Psoas muscle (tissue), 8 donors: ENCODE data around the gene ST3GAL5. TPM values are rescaled to one million over a fixed set of nuclear protein-coding genes. Genes with fewer than 3 reads are reported as not detected.
A peak's percentile ranks its signal among the peaks of the same experiment; 100 is the strongest.

Experiments
- ATAC-seq, 4 donors: fragments of 200-7000 bp; cut with Tn5 transposase; one replicate each; pipeline ENCODE4 v1.9.1; 2020; ENCODE audit warnings: moderate library complexity in 3 of 4, mild to moderate bottlenecking in 2 of 4
- DNase-seq, 2 donors: peaks; one replicate each; pipeline ENCODE4 v3.0.0-alpha.2; 2020
- H3K27ac ChIP-seq: fragments of 200-600 bp; one replicate; pipeline ENCODE4 v1.8.0; 2022
- H3K27me3 ChIP-seq, 3 donors: fragments of 200-600 bp in 1 of 3; one replicate each; pipeline versions ENCODE4 v1.6.1 to v1.8.0; 2013 to 2022; ENCODE audit warnings: low read length in 2 of 3, mild to moderate bottlenecking in 2 of 3, moderate library complexity in 1 of 3; ENCODE audit not compliant: insufficient read depth in 3 of 3
- H3K36me3 ChIP-seq, 2 donors: fragments of 200-600 bp in 1 of 2; one replicate each; pipeline versions ENCODE4 v1.6.1 to v1.8.0; 2013 to 2022; ENCODE audit warnings: low read depth in 1 of 2, mild to moderate bottlenecking in 1 of 2, moderate library complexity in 1 of 2; ENCODE audit not compliant: insufficient read depth in 1 of 2
- H3K4me1 ChIP-seq: fragments of 200-600 bp; one replicate; pipeline ENCODE4 v1.8.0; 2022
- H3K4me3 ChIP-seq: fragments of 200-600 bp; one replicate; pipeline ENCODE4 v1.8.0; 2022; ENCODE audit warnings: mild to moderate bottlenecking
- H3K9me3 ChIP-seq: fragments of 200-600 bp; one replicate; pipeline ENCODE4 v1.8.0; 2022
- WGBS, 3 donors: extraction: QIAGEN DNeasy Blood & Tissue Kit; methylation state at CpG; one replicate each; pipeline versions ENCODE4 v1.1.6 to v1.1.7; 2013; 5-methylcytosine and 5-hydroxymethylcytosine counted together
- intact Hi-C, 2 donors: fragments of 100-400 bp; cut with DNase I; formaldehyde crosslinking; loops; one replicate each; pipeline versions ENCODE4 v1.11.0 to v1.14.2; 2022
- polyA plus RNA-seq, 3 donors: library from polyadenylated mRNA; stranded (reverse); fragments of 200-250 nt; gene quantifications; one replicate each; pipeline ENCODE4 v1.2.3, GENCODE V29; 2013
- total RNA-seq, 4 donors: library from RNA; stranded (reverse); fragmentation: NEBNext Ultra II Directional in 2 of 4; extraction: Animal tissue kit (Norgen Biotek cat#: 25700) in 2 of 4; gene quantifications; one replicate each; pipeline versions ENCODE4 v1.2.1 to v1.2.4, GENCODE V29; 2021 to 2023
- TF ChIP-seq, protein P1 (sequence below): fragments of 200-600 bp; IDR thresholded peaks from one replicate; pipeline ENCODE4 v1.8.0; 2022; ENCODE audit warnings: antibody characterized with exemption
- donor health status: healthy with polysubstance abuse.
- donor health status: DM: no; HTN: no; CAD: no; lungs with moderate emphysema.
- donor health status: Bipolar disorder and iron deficiency.
- donor health status: healthy.
- donor health status: DM: yes; HTN: yes; CAD: no.
- donor health status: DM: no; HTN: no; CAD: no.
- donor health status: DM: no; HTN: no; CAD: no.
- donor health status: DM: yes; HTN: yes; CAD: no.

Gene ST3GAL5
- total and polyA plus RNA-seq, 7 donors: 7.9 to 35.6 (median 14.7) TPM

GRCh38 chr2:85792783-85793441, 95.9 kb downstream of the ST3GAL5 start:
- intact Hi-C loops: no loop called here
- peak in 1 of 2 donors; percentile 60 for DNase-seq
- Histone ChIP-seq H3K4me1 (peaks cover 36% of the 10 kb centered on the region), H3K27me3 (no peaks in the 10 kb centered on the region), H3K27ac (peak overlapping the region; percentile 46), H3K9me3 (no peaks in the 10 kb centered on the region), H3K4me3 (no peak overlapping the region), H3K36me3 (peaks cover 0 to under 1% of the 10 kb centered on the region in 2 donors)
- WGBS, 3 donors: 52 to 66% (median 64%) methylated on average over 8 of the region's 8 CpGs
- TF ChIP-seq, protein P1, sequence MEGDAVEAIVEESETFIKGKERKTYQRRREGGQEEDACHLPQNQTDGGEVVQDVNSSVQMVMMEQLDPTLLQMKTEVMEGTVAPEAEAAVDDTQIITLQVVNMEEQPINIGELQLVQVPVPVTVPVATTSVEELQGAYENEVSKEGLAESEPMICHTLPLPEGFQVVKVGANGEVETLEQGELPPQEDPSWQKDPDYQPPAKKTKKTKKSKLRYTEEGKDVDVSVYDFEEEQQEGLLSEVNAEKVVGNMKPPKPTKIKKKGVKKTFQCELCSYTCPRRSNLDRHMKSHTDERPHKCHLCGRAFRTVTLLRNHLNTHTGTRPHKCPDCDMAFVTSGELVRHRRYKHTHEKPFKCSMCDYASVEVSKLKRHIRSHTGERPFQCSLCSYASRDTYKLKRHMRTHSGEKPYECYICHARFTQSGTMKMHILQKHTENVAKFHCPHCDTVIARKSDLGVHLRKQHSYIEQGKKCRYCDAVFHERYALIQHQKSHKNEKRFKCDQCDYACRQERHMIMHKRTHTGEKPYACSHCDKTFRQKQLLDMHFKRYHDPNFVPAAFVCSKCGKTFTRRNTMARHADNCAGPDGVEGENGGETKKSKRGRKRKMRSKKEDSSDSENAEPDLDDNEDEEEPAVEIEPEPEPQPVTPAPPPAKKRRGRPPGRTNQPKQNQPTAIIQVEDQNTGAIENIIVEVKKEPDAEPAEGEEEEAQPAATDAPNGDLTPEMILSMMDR: no peak
- peak; percentile 15 to 41 (median 27) for ATAC-seq

GRCh38 chr2:85791704-85792565, 96.9 kb downstream of the ST3GAL5 start:
- Histone ChIP-seq H3K9me3 (no peaks in the 10 kb centered on the region), H3K4me1 (peaks cover 27% of the 10 kb centered on the region), H3K36me3 (peaks cover 0 to 10% of the 10 kb centered on the region in 2 donors), H3K4me3 (no peak overlapping the region), H3K27ac (no peak overlapping the region), H3K27me3 (no peaks in the 10 kb centered on the region)
- intact Hi-C loops: no loop called here
- WGBS, 3 donors: 70 to 73% (median 71%) methylated on average over 22 of the region's 22 CpGs
- DNase-seq (no peak), ATAC-seq (no peak)
- TF ChIP-seq, protein P1: no peak

DNA sequence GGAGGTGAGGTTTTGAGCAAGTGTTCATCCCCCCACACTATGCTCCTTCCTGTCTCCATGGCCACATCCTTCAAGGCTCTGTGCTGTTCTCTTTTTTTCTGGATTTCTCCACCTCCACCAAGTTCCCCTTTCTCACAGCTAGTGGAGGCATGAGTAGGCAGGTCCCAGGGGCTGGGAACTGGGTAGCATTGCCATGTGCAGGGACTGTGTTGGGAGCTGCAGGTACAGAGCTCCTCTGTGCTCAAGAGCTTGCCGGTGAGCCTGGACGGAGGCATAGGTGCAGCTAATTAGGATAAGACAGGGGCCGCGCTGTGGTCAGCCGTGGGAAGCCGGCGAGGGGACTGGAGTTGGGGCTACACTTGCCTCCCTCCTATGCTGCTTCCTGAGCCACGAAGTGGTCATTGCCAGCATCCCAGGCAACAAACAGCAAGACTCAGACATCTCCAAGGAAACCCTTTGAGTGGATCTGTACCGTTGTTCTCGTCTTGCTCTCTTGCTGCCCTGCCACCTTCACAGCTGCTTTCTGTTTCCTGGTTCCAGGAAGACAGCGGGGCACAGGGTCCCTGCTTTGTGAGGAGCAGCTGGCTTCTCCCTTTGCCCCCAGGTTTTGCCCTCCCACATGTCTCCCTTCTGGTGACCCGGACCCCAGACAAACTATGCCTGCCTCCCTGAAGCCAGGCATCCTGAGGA, 98.1 kb downstream of the ST3GAL5 start:
- Histone ChIP-seq H3K27me3 (no peaks in the 10 kb centered on the region), H3K36me3 (peaks cover 0 to 13% of the 10 kb centered on the region in 2 donors), H3K4me1 (peaks cover 24% of the 10 kb centered on the region), H3K4me3 (no peak overlapping the region), H3K27ac (no peak overlapping the region), H3K9me3 (no peaks in the 10 kb centered on the region)
- TF ChIP-seq, protein P1: no peak
- intact Hi-C loops: no loop called here
- ATAC-seq (no peak), DNase-seq (no peak)
- whole genome bisulfite sequencing, 3 donors: 86 to 96% (median 89%) methylated on average over 12 of the region's 12 CpGs

GRCh38 chr2:85790032-85790431, 98.8 kb downstream of the ST3GAL5 start:
- ATAC-seq: no peak
- TF ChIP-seq, protein P1: no peak
- H3K27me3 ChIP-seq: no peaks in the 10 kb centered on the region
- H3K9me3 ChIP-seq: no peaks in the 10 kb centered on the region
- no peak for DNase-seq
- intact Hi-C loops: no loop called here
- no peak overlapping the region for H3K27ac ChIP-seq
- no peak overlapping the region for H3K4me3 ChIP-seq
- H3K4me1 ChIP-seq: peaks cover 30% of the 10 kb centered on the region
- 88 to 93% (median 92%) methylated on average over 4 of the region's 4 CpGs for WGBS, 3 donors
- H3K36me3 ChIP-seq: peaks cover 0 to 13% of the 10 kb centered on the region in 2 donors
